Transverse colon (tissue), 4 donors: ENCODE data around the gene PTPRD.

Experiments
- CTCF ChIP-seq, 5 experiments: fragments of 200-600 bp in 3 of 5; fragments of 450-650 bp in 2 of 5; sonication (generic) in 3 of 5; IDR thresholded peaks; 1 replicate in 2 of 5; 2 replicates in 3 of 5; pipeline ENCODE4 v1.5.1; 2016 to 2017; ENCODE audit warnings: antibody characterized with exemption in 5 of 5, inconsistent platforms in 3 of 5, mild to moderate bottlenecking in 2 of 5, moderate library complexity in 1 of 5
- EP300 ChIP-seq: sonication (generic); formaldehyde crosslinking; IDR thresholded peaks from one replicate; pipeline ENCODE4 v1.6.1; 2017; ENCODE audit warnings: antibody characterized with exemption, low read depth
- POLR2A ChIP-seq: fragments of 450-650 bp; IDR thresholded peaks from one replicate; pipeline ENCODE4 v1.6.1; 2016; ENCODE audit warnings: antibody characterized with exemption, mild to moderate bottlenecking, moderate library complexity
- POLR2AphosphoS5 ChIP-seq, 3 donors: sonication (generic); formaldehyde crosslinking; IDR thresholded peaks; one replicate each; pipeline ENCODE4 v1.6.1; 2016; ENCODE audit warnings: antibody characterized with exemption in 3 of 3

GRCh38 chr9:9099646-9100045, 1513.2 kb downstream of the PTPRD start:
- TF ChIP-seq CTCF (IDR thresholded peaks at IDR 0.05) (no peak), POLR2AphosphoS5 (IDR thresholded peaks at IDR 0.05) (no peak), POLR2A (no peak), EP300 (no peak)
